HG03025 (cell line): Measurements from ENCODE around the gene LBX1.
"Not testable (repeated sequence)": the region's sequence is repeated elsewhere in the genome, so short reads cannot be mapped to it uniquely, and the experiment has no call there.

ENCODE experiments used
- ATAC-seq: cut with Tn5 transposase; IDR thresholded peaks from one replicate; pipeline ENCODE4 v1.9.1; 2021; ENCODE audit warnings: mild to moderate bottlenecking, moderate library complexity; ENCODE audit not compliant: unreplicated experiment, low FRiP score

The LBX1 gene

GRCh38 chr10:101215397-101216206 is 13.7 kb downstream of the LBX1 start:
- ATAC-seq, result no peak

GRCh38 chr10:101214446-101215396 is 14.5 kb downstream of the LBX1 start:
- ATAC-seq, result no peak

GRCh38 chr10:101208543-101208942 is 20.7 kb downstream of the LBX1 start:
- ATAC-seq, result no peak

GRCh38 chr10:101207026-101207425 is 22.2 kb downstream of the LBX1 start:
- ATAC-seq, result no peak

- ATAC-seq, result not testable (repeated sequence)
These were observed 26.6 kb downstream of the LBX1 start for GRCh38 chr10:101202667-101203066.

DNA sequence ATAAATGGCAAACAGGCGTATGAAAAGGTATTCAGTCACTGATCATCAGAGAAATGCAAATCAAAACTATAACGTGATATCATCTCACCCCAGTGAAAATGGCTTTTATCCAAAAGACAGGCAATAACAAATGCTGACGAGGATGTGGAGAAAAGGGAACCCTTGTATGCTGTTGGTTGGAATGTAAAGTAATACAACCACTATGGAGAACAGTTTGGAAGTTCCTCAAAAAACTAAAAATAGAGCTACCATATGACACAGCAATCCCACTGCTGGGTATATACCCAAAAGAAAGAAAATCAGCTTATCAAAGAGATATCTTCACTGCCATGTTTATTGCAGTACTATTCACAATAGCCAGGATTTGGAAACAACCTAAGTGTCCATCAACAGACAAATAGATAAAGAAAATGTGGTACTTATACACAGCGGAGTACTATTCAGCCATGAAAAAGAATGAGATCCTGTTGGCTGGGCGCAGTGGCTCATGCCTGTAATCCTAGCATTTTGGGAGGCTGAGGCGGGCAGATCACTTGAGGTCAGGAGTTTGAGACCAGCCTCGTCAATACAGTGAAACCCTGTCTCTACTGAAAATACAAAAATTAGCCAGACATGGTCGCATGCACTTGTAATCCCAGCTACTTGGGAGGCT is 30.8 kb downstream of the LBX1 start:
- not testable (repeated sequence) for ATAC-seq

DNA sequence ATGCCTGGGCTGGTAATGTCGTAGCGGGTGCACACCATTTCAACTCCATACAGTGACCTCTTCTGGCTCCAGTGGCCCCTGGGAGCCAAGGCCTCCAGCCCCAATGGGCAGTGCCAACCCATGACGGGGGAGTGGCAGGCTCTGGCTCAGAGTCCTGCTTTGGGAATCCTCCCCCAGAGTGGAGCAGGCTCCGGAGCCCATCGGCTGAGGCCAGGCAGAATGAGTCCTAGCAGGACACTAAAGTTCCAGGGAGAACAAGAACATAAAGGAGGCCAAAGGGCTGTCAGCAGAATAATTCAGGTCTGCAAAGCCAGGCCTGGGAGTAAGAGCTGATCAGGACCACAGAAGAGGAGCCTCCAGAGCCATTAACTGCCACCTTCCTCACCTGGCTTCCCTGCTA is 33.3 kb downstream of the LBX1 start:
- no peak for ATAC-seq

DNA sequence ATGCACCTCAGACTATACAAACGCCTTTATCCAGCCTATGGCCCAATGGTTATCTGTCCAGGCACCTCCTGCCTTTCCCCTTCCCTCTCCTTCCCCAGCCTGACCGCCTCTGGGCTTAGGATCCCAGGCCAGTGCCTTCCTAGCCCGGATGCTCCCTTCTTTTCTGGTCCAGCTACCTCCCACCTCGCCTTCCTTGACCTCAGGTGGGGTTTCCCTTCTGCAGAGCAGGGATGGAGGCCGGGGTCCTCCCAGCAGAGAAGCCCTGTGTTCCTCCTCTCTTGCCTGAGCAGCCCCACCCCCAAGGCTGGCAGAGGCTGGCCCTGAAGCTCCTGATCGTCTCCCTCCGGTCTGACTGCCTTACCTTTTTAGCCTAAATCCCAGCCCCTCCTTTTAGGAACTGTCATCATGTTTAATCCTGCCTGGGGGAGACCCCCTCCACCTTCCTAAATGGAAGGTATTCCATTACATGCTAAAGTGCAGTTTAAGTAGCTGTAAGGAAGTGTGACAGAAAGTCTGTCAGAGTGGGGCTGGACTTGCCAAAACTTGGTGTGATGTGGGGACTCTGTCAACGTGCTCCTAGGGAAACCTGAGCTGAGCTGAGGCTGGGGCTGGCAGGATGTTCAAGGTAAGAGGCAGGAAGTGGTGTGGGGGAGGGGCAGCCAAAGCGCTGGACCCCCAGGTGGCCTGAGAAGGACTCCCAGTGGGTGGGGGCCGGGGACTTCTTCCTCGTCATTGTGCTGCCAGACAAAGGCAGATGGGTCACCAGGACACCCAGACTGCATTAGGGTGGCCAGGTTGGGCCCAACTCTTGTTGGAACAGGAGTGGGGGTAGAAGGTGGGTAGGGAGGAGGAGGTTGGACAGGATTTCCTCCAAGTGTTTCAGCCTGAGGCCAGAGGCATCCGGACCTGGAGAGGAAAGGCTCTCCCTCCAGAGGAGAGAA is 39.5 kb downstream of the LBX1 start:
- ATAC-seq, result no peak

- ATAC-seq, result no peak
These were observed 40.3 kb downstream of the LBX1 start for GRCh38 chr10:101188942-101189341.

- ATAC-seq, result no peak
These were observed 45.6 kb downstream of the LBX1 start for GRCh38 chr10:101183458-101184183.

- no peak for ATAC-seq
These were observed 46.3 kb downstream of the LBX1 start for GRCh38 chr10:101182936-101183335.
